GM18502 (cell line): Measurements from ENCODE around the gene ADAM12.

ENCODE experiments used
- ATAC-seq: cut with Tn5 transposase; IDR thresholded peaks from one replicate; pipeline ENCODE4 v1.9.1; 2021; ENCODE audit warnings: mild to moderate bottlenecking; ENCODE audit not compliant: unreplicated experiment, poor library complexity

The ADAM12 gene

GRCh38 chr10:126158133-126158892 is 230.0 kb downstream of the ADAM12 start:
- no peak for ATAC-seq

- ATAC-seq, result no peak
Measured at GRCh38 chr10:126157189-126157588, 231.1 kb downstream of the ADAM12 start.

GRCh38 chr10:126156503-126156902 is 231.8 kb downstream of the ADAM12 start:
- no peak for ATAC-seq

- no peak for ATAC-seq
Measured at GRCh38 chr10:126156012-126156411, 232.3 kb downstream of the ADAM12 start.

GRCh38 chr10:126155528-126155927 is 232.7 kb downstream of the ADAM12 start:
- no peak for ATAC-seq

- ATAC-seq, result no peak
Measured at GRCh38 chr10:126153711-126154628, 234.3 kb downstream of the ADAM12 start.

- no peak for ATAC-seq
Measured at GRCh38 chr10:126147866-126148587, 240.2 kb downstream of the ADAM12 start.

- no peak for ATAC-seq
Measured at GRCh38 chr10:126146771-126147170, 241.5 kb downstream of the ADAM12 start.

GRCh38 chr10:126143117-126143516 is 245.2 kb downstream of the ADAM12 start:
- no peak for ATAC-seq

- no peak for ATAC-seq
Measured at GRCh38 chr10:126140746-126141273, 247.5 kb downstream of the ADAM12 start.

GRCh38 chr10:126137562-126138221 is 250.6 kb downstream of the ADAM12 start:
- no peak for ATAC-seq

GRCh38 chr10:126135941-126136595 is 252.2 kb downstream of the ADAM12 start:
- no peak for ATAC-seq

- no peak for ATAC-seq
Measured at GRCh38 chr10:126135177-126135576, 253.1 kb downstream of the ADAM12 start.

GRCh38 chr10:126133906-126134656 is 254.2 kb downstream of the ADAM12 start:
- ATAC-seq, result no peak

- no peak for ATAC-seq
Measured at GRCh38 chr10:126133082-126133620, 255.1 kb downstream of the ADAM12 start.

GRCh38 chr10:126131341-126131740 is 256.9 kb downstream of the ADAM12 start:
- ATAC-seq, result no peak

- ATAC-seq, result no peak
Measured at GRCh38 chr10:126130271-126130710, 258.0 kb downstream of the ADAM12 start.

GRCh38 chr10:126129026-126129425 is 259.3 kb downstream of the ADAM12 start:
- ATAC-seq, result no peak
